Mesenchymal stem cell (in vitro differentiated cells and primary cell): ENCODE results near the gene UTF1.

ENCODE experiments used
- DNase-seq: peaks from one replicate; pipeline ENCODE4 v3.0.0-alpha.2; 2013
- H2AFZ ChIP-seq: one replicate; pipeline ENCODE4 v1.6.1; 2013; ENCODE audit warnings: low read depth, mild to moderate bottlenecking, control low read depth, inconsistent platforms, low read length, moderate library complexity
- H2AK5ac ChIP-seq: 2 replicates; pipeline ENCODE4 v1.6.1; 2013; ENCODE audit warnings: low read length, moderate library complexity, mild to moderate bottlenecking, inconsistent platforms; ENCODE audit not compliant: severe bottlenecking
- H2BK120ac ChIP-seq: one replicate; pipeline ENCODE4 v1.6.1; 2013; ENCODE audit warnings: low read depth, mild to moderate bottlenecking, inconsistent platforms, low read length, moderate library complexity
- H2BK12ac ChIP-seq, 2 experiments: one replicate each; pipeline ENCODE4 v1.6.1; 2013; ENCODE audit warnings: inconsistent platforms in 2 of 2, low read length in 2 of 2, mild to moderate bottlenecking in 2 of 2, moderate library complexity in 2 of 2, control low read depth in 1 of 2
- H2BK15ac ChIP-seq: one replicate; pipeline ENCODE4 v1.6.1; 2013; ENCODE audit warnings: mild to moderate bottlenecking, low read depth, inconsistent platforms; ENCODE audit not compliant: poor library complexity, severe bottlenecking
- H2BK5ac ChIP-seq: 2 replicates; pipeline ENCODE4 v1.6.1; 2013; ENCODE audit warnings: low read depth, mild to moderate bottlenecking, low read length, control low read depth, inconsistent platforms; ENCODE audit not compliant: poor library complexity, severe bottlenecking
- H3K14ac ChIP-seq, 2 experiments: one replicate each; pipeline ENCODE4 v1.6.1; 2013; ENCODE audit warnings: inconsistent platforms in 2 of 2, low read length in 2 of 2, control low read depth in 1 of 2, mild to moderate bottlenecking in 1 of 2, moderate library complexity in 1 of 2
- H3K18ac ChIP-seq, 2 experiments: one replicate each; pipeline ENCODE4 v1.6.1; 2013; ENCODE audit warnings: inconsistent platforms in 2 of 2, low read length in 2 of 2, control low read depth in 1 of 2, low read depth in 1 of 2, mild to moderate bottlenecking in 1 of 2
- H3K23ac ChIP-seq, 2 experiments: one replicate each; pipeline ENCODE4 v1.6.1; 2013; ENCODE audit warnings: inconsistent platforms in 2 of 2, low read length in 2 of 2, mild to moderate bottlenecking in 2 of 2, moderate library complexity in 2 of 2, control low read depth in 1 of 2
- H3K27ac ChIP-seq: 2 replicates; pipeline ENCODE4 v1.5.1; 2013; ENCODE audit warnings: mild to moderate bottlenecking, moderate library complexity, low read length, control low read depth, inconsistent platforms; ENCODE audit not compliant: poor library complexity, severe bottlenecking
- H3K27me3 ChIP-seq, 2 experiments: 2 replicates each; pipeline versions ENCODE4 v1.6.1 to v1.7.0; 2013; ENCODE audit warnings: low read length in 2 of 2, mild to moderate bottlenecking in 2 of 2, moderate library complexity in 2 of 2, control low read depth in 1 of 2, inconsistent platforms in 1 of 2; ENCODE audit not compliant: control insufficient read depth in 1 of 2, insufficient read depth in 1 of 2
- H3K36me3 ChIP-seq, 2 experiments: 2 replicates each; pipeline versions ENCODE4 v1.6.1 to v1.7.0; 2013; ENCODE audit warnings: low read length in 2 of 2, control low read depth in 1 of 2, inconsistent platforms in 1 of 2, low read depth in 1 of 2, mild to moderate bottlenecking in 1 of 2; ENCODE audit not compliant: insufficient read depth in 2 of 2, control insufficient read depth in 1 of 2
- H3K4ac ChIP-seq, 2 experiments: one replicate each; pipeline ENCODE4 v1.6.1; 2013; ENCODE audit warnings: inconsistent platforms in 2 of 2, low read length in 2 of 2, mild to moderate bottlenecking in 2 of 2, moderate library complexity in 2 of 2, control low read depth in 1 of 2, low read depth in 1 of 2
- H3K4me1 ChIP-seq: 2 replicates; pipeline ENCODE4 v1.6.1; 2013; ENCODE audit warnings: low read depth, low read length, control low read depth; ENCODE audit not compliant: control insufficient read depth, insufficient read depth
- H3K4me2 ChIP-seq: 2 replicates; pipeline ENCODE4 v1.6.1; 2013; ENCODE audit warnings: low read length, mild to moderate bottlenecking, inconsistent platforms; ENCODE audit not compliant: poor library complexity, severe bottlenecking
- H3K4me3 ChIP-seq, 2 experiments: 2 replicates each; pipeline versions ENCODE4 v1.5.1 to v1.7.0; 2013; ENCODE audit warnings: low read length in 2 of 2, mild to moderate bottlenecking in 2 of 2, control low read depth in 1 of 2, low read depth in 1 of 2; ENCODE audit not compliant: insufficient read depth in 1 of 2
- H3K79me1 ChIP-seq: replicated peaks from 2 replicates; pipeline ENCODE4 v1.6.1; 2013; ENCODE audit warnings: mild to moderate bottlenecking, control low read depth, low read length, inconsistent platforms; ENCODE audit not compliant: poor library complexity, severe bottlenecking
- H3K9ac ChIP-seq: 2 replicates; pipeline ENCODE4 v1.7.0; 2013; ENCODE audit warnings: mild to moderate bottlenecking, low read length, moderate library complexity
- H3K9me3 ChIP-seq: 2 replicates; pipeline ENCODE4 v1.7.0; 2013; ENCODE audit warnings: mild to moderate bottlenecking, low read length; ENCODE audit not compliant: control insufficient read depth
- H4K8ac ChIP-seq: one replicate; pipeline ENCODE4 v1.6.1; 2013; ENCODE audit warnings: inconsistent platforms, mild to moderate bottlenecking, low read length, moderate library complexity
- H4K91ac ChIP-seq: one replicate; pipeline ENCODE4 v1.6.1; 2013; ENCODE audit warnings: mild to moderate bottlenecking, low read length, inconsistent platforms
- WGBS: methylation state at CpG from one replicate; pipeline ENCODE4 v1.1.7; 2013; ENCODE audit warnings: mixed read lengths; 5-methylcytosine and 5-hydroxymethylcytosine counted together

The UTF1 gene

DNA sequence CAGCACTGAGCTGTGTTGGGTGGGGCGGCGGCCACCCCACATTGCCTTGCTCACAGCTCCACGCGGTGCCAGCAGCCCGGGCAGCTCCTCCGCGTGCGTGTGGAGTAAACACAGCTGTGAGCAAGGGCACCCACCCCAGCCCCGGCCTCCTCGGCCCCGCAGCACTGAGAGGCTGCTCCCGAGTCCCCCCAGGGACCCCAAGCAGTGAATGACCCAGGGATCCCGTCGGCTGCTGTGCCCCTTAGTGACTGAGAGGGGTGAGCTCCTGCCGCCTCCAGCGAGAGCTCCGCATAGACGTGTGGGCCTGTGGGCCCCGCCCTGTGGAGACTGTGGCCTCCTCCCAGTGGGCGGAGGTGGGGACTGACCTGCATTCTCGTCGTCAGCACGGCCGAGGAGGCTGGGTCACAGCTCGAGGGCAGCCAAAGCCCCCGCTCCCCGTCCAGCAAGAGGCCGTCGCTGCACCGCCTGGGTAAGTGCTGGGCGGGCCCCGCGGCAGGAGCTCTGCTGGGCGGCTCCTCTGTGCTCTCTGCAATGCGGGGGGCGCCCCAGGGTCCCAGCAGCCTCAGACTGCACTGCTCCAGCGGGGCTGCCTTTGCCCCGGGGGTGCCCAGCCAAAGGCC lies 29.9 kb upstream of the UTF1 start:
- WGBS, result 72% methylated on average over 38 of the region's 38 CpGs
- Histone ChIP-seq H3K18ac (no peak overlapping the region), H3K36me3 (no peaks in the 10 kb centered on the region), H3K4me1 (peaks cover 3% of the 10 kb centered on the region), H3K9me3 (no peaks in the 10 kb centered on the region), H3K4ac (no peak overlapping the region), H2AK5ac (no peak overlapping the region), H3K23ac (no peak overlapping the region), H2BK120ac (no peak overlapping the region), H2BK15ac (no peak overlapping the region), H3K79me1 (no peaks in the 10 kb centered on the region), H2BK5ac (no peak overlapping the region), H3K4me3 (no peak overlapping the region), H3K14ac (no peak overlapping the region), H4K91ac (no peak overlapping the region), H3K4me2 (no peak overlapping the region), H2AFZ (no peak overlapping the region), H3K27me3 (no peaks in the 10 kb centered on the region), H4K8ac (no peak overlapping the region), H2BK12ac (no peak overlapping the region), H3K9ac (no peak overlapping the region), H3K27ac (no peak overlapping the region)
- DNase-seq, result no peak

DNA sequence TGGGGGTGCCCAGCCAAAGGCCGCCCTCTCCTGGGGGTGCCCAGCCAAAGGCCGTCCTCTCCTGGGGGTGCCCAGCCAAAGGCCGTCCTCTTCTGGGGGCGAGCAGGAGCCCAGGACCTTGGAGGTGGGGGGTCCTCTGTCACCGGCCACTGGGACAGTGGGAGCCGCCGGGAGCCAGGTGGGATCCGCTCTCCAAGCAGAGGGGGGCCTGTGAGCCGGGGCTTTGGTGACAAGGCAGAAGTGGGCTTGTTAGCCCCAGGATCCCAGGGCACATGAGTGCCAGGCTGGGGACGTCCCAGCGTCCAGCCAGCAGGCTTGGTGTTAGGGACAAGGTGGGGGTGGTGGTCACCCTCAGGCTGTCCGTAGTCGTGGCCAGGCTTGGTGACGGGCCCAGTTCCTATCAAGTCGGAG lies 29.4 kb upstream of the UTF1 start:
- no peak overlapping the region for H2AK5ac ChIP-seq
- H3K4me1 ChIP-seq, result peaks cover 3% of the 10 kb centered on the region
- WGBS, result 94% methylated on average over 15 of the region's 15 CpGs

DNA sequence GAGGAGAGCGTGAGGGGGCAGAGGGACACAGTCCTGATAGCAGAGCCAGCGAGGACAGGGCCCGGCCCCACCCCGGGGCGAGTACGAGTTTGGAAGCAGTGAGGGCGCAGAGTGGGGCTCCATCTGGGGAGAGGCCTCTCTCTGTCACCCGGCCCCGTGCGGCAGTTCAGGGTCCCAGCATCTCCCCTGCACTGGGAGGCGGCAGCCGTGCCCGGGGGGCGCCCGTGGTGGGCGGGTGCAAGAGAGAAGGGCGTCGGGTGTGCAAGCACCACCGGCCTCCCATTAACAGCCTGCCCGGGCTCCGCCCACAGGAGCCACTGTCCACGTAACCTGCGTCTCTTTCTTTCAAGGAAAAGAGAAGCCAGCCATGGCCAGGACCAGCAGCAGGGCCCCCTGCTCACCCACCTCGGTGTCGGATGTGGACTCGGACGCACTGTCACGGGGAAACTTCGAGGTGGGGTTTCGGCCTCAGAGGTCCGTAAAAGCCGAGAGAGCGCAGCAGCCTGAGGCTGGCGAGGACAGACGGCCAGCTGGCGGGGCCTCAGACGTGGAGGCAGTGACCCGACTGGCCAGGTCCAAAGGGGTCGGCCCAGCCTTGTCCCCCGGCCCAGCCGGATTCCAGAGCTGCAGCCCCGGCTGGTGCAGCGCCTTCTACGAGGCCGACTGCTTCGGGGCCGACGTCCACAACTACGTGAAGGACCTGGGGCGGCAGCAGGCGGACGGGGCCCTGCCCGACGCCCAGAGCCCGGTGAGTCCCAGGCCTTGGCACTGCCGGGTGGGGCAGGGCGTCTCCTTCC lies 28.7 kb upstream of the UTF1 start:
- Histone ChIP-seq H3K9ac (no peak overlapping the region), H3K36me3 (no peaks in the 10 kb centered on the region), H3K4me2 (no peak overlapping the region), H3K9me3 (no peaks in the 10 kb centered on the region), H2BK5ac (no peak overlapping the region), H3K23ac (no peak overlapping the region), H3K18ac (no peak overlapping the region), H2AFZ (no peak overlapping the region), H3K27ac (no peak overlapping the region), H3K4ac (no peak overlapping the region), H4K91ac (no peak overlapping the region), H3K4me1 (peaks cover 1% of the 10 kb centered on the region), H2BK120ac (no peak overlapping the region), H3K14ac (no peak overlapping the region), H3K4me3 (no peak overlapping the region), H2BK15ac (no peak overlapping the region), H3K27me3 (no peaks in the 10 kb centered on the region), H2BK12ac (no peak overlapping the region), H3K79me1 (no peaks in the 10 kb centered on the region), H2AK5ac (no peak overlapping the region), H4K8ac (no peak overlapping the region)
- DNase-seq, result no peak
- WGBS, result 93% methylated on average over 56 of the region's 57 CpGs

More for the DNA sequence above, 29.4 kb upstream of the UTF1 start:
- Histone ChIP-seq H3K14ac (no peak overlapping the region), H2BK120ac (no peak overlapping the region), H2AFZ (no peak overlapping the region), H4K8ac (no peak overlapping the region), H4K91ac (no peak overlapping the region), H2BK5ac (no peak overlapping the region), H3K18ac (no peak overlapping the region), H3K4ac (no peak overlapping the region), H3K9me3 (no peaks in the 10 kb centered on the region), H3K27ac (no peak overlapping the region), H3K4me2 (no peak overlapping the region), H3K9ac (no peak overlapping the region), H2BK15ac (no peak overlapping the region), H2BK12ac (no peak overlapping the region), H3K23ac (no peak overlapping the region), H3K4me3 (no peak overlapping the region), H3K79me1 (no peaks in the 10 kb centered on the region), H3K36me3 (no peaks in the 10 kb centered on the region), H3K27me3 (no peaks in the 10 kb centered on the region)
- no peak for DNase-seq

DNA sequence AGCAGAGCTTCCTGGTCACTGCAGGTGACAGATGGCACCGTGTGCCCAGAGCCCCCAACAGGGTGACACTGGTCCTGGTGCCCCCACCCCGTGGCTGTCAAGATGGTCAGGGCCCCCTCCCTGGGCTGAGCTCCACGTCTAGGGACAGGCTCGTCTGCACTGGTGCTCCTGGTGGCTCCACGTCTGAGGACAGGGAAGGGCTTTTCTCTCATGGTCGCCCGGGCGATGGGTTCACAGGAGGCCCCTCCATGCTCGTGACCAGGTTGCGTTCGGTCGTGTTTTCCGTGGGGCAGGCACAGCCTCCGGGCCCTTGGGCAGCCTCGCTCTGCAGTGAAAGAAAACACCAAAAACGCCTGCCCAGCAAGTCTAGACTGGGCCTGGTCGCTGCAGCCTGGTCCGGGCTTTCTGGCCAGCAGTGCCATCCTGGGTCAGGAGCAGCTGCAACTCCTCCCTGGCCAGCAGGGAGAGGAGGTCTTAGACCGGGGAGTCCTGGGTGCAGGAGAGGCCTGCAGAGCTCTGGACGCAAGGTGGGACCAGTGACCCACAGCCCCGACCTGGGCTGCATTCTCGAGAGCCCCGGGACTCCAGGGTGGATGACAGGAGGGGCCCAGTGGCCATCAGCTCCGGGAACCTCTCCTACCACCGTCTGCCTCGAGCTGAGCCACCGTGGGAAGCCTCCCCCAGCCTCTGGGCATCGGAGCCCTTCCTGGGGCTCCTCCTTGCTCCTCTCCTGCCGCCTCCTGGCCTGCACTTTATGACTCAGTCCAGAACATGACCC lies 27.9 kb upstream of the UTF1 start:
- H3K18ac ChIP-seq, result no peak overlapping the region
- no peaks in the 10 kb centered on the region for H3K79me1 ChIP-seq
- no peak overlapping the region for H2BK120ac ChIP-seq
- WGBS, result 79% methylated on average over 29 of the region's 29 CpGs
- H4K8ac ChIP-seq, result no peak overlapping the region
- no peak overlapping the region for H2BK12ac ChIP-seq
- no peaks in the 10 kb centered on the region for H3K36me3 ChIP-seq
- H3K27ac ChIP-seq, result no peak overlapping the region
- no peak overlapping the region for H2BK5ac ChIP-seq
- no peak overlapping the region for H2AK5ac ChIP-seq
- no peak overlapping the region for H3K4me2 ChIP-seq
- no peak overlapping the region for H3K23ac ChIP-seq
- no peak overlapping the region for H3K14ac ChIP-seq
- H2BK15ac ChIP-seq, result no peak overlapping the region
- DNase-seq, result no peak
- no peak overlapping the region for H4K91ac ChIP-seq
- no peak overlapping the region for H2AFZ ChIP-seq
- peaks cover 1% of the 10 kb centered on the region for H3K4me1 ChIP-seq
- H3K4ac ChIP-seq, result no peak overlapping the region
- no peak overlapping the region for H3K4me3 ChIP-seq
- H3K27me3 ChIP-seq, result peaks cover 0 to 4% of the 10 kb centered on the region in 2 experiments
- H3K9me3 ChIP-seq, result no peaks in the 10 kb centered on the region
- H3K9ac ChIP-seq, result no peak overlapping the region
